Measurements from ENCODE around the gene KLF9. TPM values are rescaled to one million over a fixed set of nuclear protein-coding genes. Genes with fewer than 3 reads are reported as not detected.

Gene KLF9
- total RNA-seq, 1 experiment from 2014 or later: 7.0 TPM

GRCh38 chr9:70441622-70442021 is 27.2 kb upstream of the KLF9 start:
- no peak overlapping the region for H3K4me2 ChIP-seq
- POLR2A ChIA-PET (ENCODE audit: unreplicated experiment): no interaction called here

DNA sequence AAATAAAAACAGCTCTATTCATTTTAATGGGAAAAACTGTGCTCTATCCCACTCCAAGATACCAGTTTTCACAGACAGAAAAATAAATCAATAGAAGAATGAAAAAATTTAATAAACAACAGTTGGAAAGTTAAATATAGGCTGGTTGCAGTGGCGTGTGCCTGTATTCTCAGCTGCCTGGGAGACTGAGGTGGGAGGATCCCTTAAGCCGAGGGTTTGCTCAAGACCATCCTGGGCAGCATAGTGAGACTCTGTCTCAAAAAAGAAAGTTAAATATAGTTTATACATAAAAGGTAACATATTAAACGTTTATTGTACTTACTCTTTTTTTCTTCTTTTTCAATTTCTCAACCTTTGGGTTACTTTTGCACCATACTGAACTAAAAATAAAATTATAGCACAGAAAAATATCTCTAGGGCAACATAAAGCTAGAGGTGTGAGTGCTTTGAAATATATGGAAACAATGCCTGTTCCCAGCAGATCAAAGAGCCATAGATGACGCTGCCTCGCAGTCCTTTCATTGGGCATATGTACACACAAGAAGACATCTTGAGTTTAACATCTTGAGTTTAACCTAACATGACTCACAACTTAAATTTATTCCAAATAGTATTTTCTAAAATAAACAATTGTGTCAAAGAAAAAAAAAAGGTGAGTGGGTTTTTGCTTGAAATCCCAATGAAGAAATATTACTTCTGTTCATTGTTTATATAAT is 25.7 kb upstream of the KLF9 start:
- Histone ChIP-seq H3K9me3 (ENCODE audit: insufficient read depth, low read depth) (no peaks in the 10 kb centered on the region), H3K4me3 (no peak overlapping the region), H3F3A (ENCODE audit: insufficient read depth, low read depth) (no peaks in the 10 kb centered on the region), H3K27me3 (ENCODE audit: insufficient read depth, low read depth) (no peaks in the 10 kb centered on the region), H3K79me2 (ENCODE audit: low read depth) (no peaks in the 10 kb centered on the region), H3K9me2 (ENCODE audit: insufficient read depth) (no peaks in the 10 kb centered on the region), H4K20me1 (ENCODE audit: insufficient read depth) (no peaks in the 10 kb centered on the region), H3K4me1 (replicated peaks; ENCODE audit: insufficient read depth) (peaks cover 17% of the 10 kb centered on the region), H3K4me2 (no peak overlapping the region), H3K36me3 (ENCODE audit: low read depth) (no peaks in the 10 kb centered on the region), H3K27ac (no peak overlapping the region), H2AFZ (no peak overlapping the region)
- BruUV-seq (replicated peaks): no TSS peak
- ChIA-PET POLR2A (ENCODE audit: unreplicated experiment) (no interaction called here), CTCF (interaction anchor here (0.6 kb wide), 1 partner anchor 1156 kb away, joined by 3 read pairs; no protein-coding TSS in a partner anchor)
- intact Hi-C loops (cut with micrococcal nuclease; ENCODE audit: unreplicated experiment): loop anchor here (5.0 kb wide), 1 partner anchor 37 kb away; no protein-coding TSS in a partner anchor
- TF ChIP-seq, protein P1, sequence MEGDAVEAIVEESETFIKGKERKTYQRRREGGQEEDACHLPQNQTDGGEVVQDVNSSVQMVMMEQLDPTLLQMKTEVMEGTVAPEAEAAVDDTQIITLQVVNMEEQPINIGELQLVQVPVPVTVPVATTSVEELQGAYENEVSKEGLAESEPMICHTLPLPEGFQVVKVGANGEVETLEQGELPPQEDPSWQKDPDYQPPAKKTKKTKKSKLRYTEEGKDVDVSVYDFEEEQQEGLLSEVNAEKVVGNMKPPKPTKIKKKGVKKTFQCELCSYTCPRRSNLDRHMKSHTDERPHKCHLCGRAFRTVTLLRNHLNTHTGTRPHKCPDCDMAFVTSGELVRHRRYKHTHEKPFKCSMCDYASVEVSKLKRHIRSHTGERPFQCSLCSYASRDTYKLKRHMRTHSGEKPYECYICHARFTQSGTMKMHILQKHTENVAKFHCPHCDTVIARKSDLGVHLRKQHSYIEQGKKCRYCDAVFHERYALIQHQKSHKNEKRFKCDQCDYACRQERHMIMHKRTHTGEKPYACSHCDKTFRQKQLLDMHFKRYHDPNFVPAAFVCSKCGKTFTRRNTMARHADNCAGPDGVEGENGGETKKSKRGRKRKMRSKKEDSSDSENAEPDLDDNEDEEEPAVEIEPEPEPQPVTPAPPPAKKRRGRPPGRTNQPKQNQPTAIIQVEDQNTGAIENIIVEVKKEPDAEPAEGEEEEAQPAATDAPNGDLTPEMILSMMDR (conservative IDR thresholded peaks at IDR 0.05): no peak
- no peak for TF ChIP-seq EZH2 (IDR thresholded peaks at IDR 0.05; ENCODE audit: low read depth)
- no peak for DNase-seq

More at GRCh38 chr9:70441622-70442021, 27.2 kb upstream of the KLF9 start:
- Histone ChIP-seq H3F3A (ENCODE audit: insufficient read depth, low read depth) (no peaks in the 10 kb centered on the region), H3K9me3 (ENCODE audit: insufficient read depth, low read depth) (no peaks in the 10 kb centered on the region), H3K4me1 (replicated peaks; ENCODE audit: insufficient read depth) (peaks cover 13% of the 10 kb centered on the region), H3K27me3 (ENCODE audit: insufficient read depth, low read depth) (no peaks in the 10 kb centered on the region), H3K36me3 (ENCODE audit: low read depth) (no peaks in the 10 kb centered on the region), H3K27ac (no peak overlapping the region), H3K4me3 (no peak overlapping the region), H3K79me2 (ENCODE audit: low read depth) (no peaks in the 10 kb centered on the region), H3K9me2 (ENCODE audit: insufficient read depth) (no peaks in the 10 kb centered on the region), H4K20me1 (ENCODE audit: insufficient read depth) (no peaks in the 10 kb centered on the region), H2AFZ (no peak overlapping the region)
- TF ChIP-seq, protein P1 (conservative IDR thresholded peaks at IDR 0.05): no peak
- no peak for TF ChIP-seq EZH2 (IDR thresholded peaks at IDR 0.05; ENCODE audit: low read depth)
- intact Hi-C loops (cut with micrococcal nuclease; ENCODE audit: unreplicated experiment): no loop called here
- no peak for DNase-seq
- BruUV-seq (replicated peaks): no TSS peak
- CTCF ChIA-PET: no interaction called here

- ChIA-PET CTCF (no interaction called here), POLR2A (ENCODE audit: unreplicated experiment) (interaction anchor here (0.7 kb wide), 1 partner anchor 1317 kb away, joined by 7 read pairs; no protein-coding TSS in a partner anchor)
- peaks cover 17% of the 10 kb centered on the region for H3K4me1 ChIP-seq (replicated peaks; ENCODE audit: insufficient read depth)
- BruUV-seq (replicated peaks): no TSS peak
- H3K9me2 ChIP-seq (ENCODE audit: insufficient read depth): no peaks in the 10 kb centered on the region
- H2AFZ ChIP-seq: no peak overlapping the region
- H3K27ac ChIP-seq: no peak overlapping the region
- no peaks in the 10 kb centered on the region for H3K36me3 ChIP-seq (ENCODE audit: low read depth)
- H3K4me2 ChIP-seq: peak overlapping the region; percentile 15; the same call in 1 of the 2 replicates
- no peaks in the 10 kb centered on the region for H3F3A ChIP-seq (ENCODE audit: insufficient read depth, low read depth)
- no peak overlapping the region for H3K4me3 ChIP-seq
- no peaks in the 10 kb centered on the region for H3K27me3 ChIP-seq (ENCODE audit: insufficient read depth, low read depth)
- DNase-seq: peak in 1 of 2 experiments; percentile 15
- H4K20me1 ChIP-seq (ENCODE audit: insufficient read depth): no peaks in the 10 kb centered on the region
- no peaks in the 10 kb centered on the region for H3K9me3 ChIP-seq (ENCODE audit: insufficient read depth, low read depth)
- intact Hi-C loops (cut with micrococcal nuclease; ENCODE audit: unreplicated experiment): loop anchor here (5.0 kb wide), 1 partner anchor 39 kb away; no protein-coding TSS in a partner anchor
- H3K79me2 ChIP-seq (ENCODE audit: low read depth): no peaks in the 10 kb centered on the region
- TF ChIP-seq, protein P1 (conservative IDR thresholded peaks at IDR 0.05): no peak
- TF ChIP-seq EZH2 (IDR thresholded peaks at IDR 0.05; ENCODE audit: low read depth): no peak
Observed at GRCh38 chr9:70438341-70438928, 24.0 kb upstream of the KLF9 start.
